SKM-1 treated with dmso at 0.1 percent for 144 hours (cell line): ENCODE measurements around the gene SWT1.

Experiments used
- DNase-seq: peaks from one replicate; lab custom pipeline; 2025; ENCODE audit not compliant: unreplicated experiment; lab: John Stamatoyannopoulos, UW

Gene SWT1, protein sequence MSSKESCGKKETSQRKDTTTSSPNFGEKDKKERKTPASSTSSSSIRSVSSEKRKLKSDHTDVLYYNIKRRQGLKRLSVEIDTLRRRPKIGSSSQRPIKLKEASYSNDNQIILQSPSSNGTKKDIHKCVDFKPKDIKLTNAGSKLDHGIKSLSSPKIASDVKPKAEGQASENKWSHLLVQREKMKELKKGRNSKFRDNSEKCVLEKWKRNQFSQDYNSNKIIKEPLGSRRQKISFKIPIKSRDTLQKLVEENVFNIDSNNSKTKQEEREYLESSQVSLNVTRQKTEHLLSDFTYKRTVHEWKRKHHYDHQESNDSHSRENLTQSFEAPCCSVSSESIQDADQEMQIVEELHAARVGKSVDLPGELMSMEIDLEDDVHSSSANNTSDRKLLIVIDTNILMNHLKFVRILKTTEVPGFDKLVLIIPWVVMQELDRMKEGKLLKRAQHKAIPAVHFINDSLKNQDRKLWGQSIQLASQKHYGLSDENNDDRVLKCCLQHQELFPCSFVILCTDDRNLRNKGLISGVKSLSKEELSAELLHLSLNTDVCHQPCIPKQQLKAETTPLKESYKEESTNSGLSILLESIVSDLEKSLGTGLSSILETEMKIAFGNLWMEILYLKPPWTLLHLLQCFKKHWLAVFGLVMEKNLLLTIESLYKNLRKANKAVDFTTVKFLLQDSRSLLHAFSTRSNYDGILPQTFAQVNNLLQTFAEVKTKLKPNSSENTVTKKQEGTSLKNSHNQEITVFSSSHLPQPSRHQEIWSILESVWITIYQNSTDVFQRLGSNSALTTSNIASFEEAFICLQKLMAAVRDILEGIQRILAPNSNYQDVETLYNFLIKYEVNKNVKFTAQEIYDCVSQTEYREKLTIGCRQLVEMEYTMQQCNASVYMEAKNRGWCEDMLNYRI

DNA sequence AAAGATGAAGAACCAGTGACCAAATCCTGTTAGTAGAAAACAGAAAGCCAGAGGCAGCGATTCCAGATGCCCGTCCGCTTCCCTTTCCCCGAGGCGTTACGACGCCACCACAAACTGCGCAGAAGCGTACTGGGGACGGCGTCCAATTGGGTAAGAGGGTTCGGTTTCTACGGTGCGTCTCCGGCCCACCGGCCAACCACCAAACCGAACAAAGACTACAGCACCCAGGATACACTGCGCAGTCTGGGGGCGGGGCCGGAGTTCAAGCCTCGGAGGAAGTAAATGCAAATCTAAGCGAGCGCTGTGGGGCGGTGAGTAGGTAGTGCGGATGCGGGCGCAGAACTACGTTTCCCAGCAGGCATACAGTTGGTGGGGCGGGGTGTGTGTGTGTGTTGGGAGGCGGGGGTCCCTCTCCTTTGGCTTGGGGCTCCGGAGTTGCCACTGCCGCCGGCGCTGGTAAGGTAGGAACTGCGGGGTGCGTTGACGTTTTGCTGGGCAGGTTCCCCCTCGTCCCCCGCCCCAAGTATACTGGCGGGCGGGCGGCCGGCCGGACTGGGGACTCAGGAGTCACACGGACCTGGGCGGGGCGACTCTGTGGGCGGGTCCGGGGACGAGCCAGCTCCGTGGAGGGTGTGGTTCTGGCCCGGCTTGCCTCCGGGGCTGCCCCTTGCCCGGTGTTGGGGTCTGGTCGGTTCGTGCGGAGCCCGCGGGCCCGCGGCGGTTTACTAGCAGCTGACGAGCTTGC lies at the start of gene SWT1, which contains the start of gene TRMT1L:
SWT1 (plus strand) TSS at position 314 of the 745 bp plus-strand sequence. CDS start 3,675 bp downstream, outside the sequence.
TRMT1L (minus strand) TSS at position 100 of the 745 bp plus-strand sequence. CDS start 241 bp downstream, outside the sequence.
- peak; percentile 100 for DNase-seq

DNA sequence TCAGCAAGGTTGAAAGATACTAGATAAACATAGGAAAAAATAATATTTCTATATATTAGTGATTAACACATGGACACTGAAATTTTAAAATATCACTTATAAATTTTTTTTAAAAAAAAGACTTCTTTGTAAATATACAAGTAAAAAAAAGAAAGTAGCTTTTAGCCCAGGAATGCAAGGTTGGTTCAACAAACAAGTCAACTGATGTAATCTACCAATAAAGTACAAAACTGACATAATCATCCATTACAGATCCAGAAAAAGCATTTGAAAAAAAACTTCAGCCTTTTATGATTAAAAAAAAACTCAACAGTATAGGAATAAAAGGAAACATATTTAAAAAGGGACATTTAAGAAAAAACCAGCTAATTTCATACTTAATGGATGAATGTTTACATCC lies 48.6 kb upstream of the SWT1 start:
- no peak for DNase-seq

DNA sequence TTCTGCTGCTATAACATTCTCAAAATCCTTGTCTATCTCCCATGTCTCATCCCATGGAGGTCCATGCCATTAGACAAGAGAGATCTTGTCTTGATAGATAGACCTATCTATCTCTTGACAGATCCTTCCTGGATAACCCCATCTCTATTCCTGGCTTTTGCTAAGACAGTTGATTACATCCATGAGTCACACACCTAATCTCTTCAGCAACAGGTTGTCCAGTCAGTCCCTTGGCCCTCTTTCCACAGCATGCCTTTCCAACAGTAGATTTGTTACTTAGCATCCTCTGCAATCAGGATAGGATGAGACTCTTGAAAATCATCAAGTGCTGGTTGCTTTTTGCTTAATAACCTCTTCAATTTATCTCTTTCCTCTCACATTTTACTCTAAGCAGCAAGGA lies 46.8 kb upstream of the SWT1 start:
- no peak for DNase-seq

DNA sequence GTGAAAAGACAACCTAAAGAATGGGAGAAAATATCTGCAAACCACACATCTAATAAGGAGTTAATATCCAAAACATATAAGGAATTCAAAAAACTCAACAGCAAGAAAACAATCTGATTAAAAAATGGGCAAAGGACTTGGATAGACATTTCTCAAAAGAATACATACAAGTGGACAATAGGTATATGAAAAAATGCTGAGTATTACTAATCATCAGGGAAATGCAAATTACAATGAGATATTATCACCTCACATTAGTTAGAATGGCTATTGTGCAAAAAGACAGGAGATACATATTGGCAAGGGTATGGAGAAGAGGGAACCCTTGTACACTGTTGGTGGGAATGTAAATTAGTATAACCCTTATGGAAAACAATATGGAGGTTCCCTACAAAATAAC lies 45.1 kb upstream of the SWT1 start:
- no peak for DNase-seq

DNA sequence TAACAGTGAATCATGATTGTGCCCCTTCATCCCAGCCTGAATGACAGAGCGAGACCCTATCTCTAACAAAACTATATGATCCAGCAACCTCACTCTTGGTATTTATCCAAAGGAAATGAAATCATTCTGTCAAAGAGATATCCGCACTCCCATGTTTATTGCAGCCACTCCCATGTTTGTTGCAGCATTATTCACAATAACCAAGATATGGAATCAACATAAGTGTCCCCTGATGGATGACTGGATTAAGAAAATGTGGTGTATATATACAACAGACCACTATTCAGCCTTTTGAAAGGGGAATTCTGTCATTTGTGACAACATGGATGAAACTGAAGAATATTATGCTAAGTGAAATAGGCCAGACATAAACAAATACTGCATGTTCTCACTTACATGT lies 44.6 kb upstream of the SWT1 start:
- no peak for DNase-seq

DNA sequence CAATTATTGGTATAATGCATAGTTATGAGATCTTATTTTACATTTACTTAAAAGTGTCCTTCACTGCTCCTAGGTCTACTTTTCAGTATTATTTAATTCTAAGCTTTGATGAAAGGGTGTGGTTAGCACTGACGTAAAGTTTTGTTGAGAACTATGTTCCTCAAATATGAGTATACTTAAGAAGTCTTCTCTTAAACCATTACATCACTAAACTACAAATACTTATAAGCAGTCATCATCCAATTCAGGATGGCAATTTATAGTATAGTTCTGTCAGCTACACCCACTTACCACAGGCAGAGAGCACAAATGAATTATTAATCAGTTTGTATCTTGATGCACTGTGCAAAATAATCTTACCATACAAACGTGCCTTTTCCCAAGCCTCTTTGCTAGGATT lies 27.3 kb upstream of the SWT1 start:
- DNase-seq: no peak

DNA sequence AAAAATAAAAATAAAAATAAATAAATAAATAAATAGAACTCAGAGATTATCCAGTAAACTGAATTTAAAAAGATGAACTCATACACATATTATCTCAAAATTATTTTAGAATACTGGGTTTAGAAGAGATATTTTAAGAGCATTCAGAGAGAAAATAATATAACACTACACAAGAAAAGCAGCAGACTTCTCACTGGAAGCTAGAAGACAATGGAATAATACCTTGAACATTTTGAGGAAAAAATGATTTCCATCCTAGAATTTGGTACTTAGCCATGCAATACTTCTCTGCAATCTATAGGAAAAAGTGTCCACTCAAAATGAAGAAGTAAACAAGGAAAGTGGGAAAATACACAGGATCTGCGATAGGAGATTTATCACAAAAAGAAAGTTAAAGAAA lies 24.4 kb upstream of the SWT1 start:
- DNase-seq: no peak

DNA sequence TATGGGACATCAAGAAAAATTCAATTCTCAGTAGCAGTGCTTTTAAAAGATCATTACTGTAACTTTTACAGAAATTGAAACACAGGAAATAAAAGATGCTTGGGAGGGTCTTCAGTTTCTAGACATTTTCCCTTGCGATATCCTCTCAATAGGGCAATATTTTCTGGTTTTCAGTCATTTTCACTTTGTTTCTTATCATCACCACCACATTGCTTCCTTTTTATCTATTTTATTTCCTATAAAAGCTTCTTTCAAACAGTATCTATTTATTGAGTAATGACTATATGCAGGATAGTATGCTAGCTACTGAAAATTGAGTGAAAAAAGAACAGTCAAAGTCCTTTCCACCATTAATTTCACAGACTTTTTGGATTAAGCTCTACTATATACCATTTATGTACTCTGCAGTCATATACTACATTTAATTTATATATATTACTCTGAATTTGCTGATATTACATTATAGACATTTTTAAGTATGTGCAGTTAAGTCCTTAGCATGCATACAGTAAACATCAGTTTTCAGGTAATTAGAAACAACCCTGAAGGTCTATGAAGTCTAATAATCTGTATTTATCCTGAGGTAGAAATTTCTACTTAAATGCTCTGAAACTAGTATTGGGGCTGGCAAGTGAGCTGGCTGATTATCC lies 18.9 kb upstream of the SWT1 start:
- DNase-seq: no peak

DNA sequence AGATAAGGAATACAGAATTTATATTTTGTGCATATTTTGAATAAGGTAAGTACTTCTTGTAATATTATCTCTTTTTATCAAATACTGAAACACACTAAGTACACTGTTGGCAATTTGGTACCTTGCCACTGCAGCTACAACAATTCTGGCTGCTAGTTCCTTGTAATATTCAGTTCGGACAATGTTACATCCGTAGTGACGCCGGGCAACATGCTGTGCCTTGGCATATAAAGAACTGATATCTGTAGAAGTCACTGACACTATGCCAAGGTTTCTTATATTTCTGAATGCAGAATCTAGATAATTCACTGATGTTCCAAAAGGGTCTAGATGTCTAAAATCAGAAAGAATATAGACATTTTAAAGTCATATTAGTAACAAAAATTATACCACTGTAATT lies 17.7 kb upstream of the SWT1 start:
- no peak for DNase-seq

DNA sequence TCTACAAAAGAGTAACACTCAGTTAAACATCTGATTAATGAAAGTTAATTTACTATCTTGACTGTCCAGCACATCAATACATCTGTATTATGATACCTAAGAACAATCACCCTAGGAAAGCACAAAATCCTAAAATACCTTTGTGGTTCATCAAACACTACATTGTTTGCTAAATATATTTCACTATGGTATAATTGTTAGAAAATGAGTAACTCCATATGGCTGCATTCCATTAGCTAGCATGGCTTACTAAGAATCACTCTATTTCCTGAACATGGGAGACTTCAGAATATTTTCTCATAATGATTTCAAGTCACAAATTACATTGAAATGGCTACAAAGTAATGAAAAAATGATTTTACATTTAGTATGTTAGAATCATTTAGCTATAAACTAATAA lies 12.7 kb upstream of the SWT1 start:
- no peak for DNase-seq

DNA sequence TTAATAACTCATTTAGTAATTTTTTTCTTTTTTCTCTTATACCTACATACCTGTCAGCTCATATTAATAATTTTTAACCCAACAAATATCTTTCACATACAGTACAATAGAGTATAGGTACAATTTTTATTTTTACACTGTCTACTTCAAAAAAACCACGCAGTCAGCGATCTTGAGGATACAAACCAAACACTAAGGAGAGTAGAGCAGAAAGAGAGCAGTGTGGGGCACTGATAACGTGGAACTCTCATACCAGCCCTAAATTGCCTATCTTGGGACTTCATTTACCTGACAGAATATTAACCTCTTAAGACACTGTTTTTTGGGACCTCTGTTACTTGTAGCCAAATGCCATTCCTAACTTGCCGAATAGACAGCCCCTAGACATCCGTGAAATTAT lies 5.8 kb upstream of the SWT1 start:
- DNase-seq: no peak

DNA sequence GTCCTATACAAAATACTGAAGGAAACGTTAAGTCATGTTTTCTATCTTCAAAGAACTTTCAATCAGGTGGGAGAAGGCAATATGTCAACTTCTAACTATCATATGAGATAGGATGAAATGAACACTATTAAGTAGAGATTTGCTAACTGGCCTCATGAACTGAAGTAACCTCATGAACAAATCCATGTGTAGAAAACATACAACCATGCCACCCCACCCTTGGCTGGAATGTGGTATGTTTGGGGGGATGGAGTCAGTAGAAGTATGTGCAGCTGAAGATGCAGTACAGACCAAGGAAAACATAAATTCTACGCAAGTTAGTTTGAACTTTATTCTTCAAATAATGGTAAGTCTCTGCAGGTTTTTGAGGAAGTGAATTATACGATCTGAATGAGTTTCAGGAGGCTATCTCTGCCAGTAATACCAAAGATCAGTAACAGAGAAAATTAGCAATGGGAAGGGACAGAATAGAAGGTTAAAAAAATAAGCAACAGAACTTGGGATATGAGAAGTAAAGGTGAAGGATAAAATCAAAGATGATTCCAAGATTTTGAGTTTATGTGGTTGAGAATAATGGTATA lies 4.7 kb upstream of the SWT1 start:
- DNase-seq: no peak

DNA sequence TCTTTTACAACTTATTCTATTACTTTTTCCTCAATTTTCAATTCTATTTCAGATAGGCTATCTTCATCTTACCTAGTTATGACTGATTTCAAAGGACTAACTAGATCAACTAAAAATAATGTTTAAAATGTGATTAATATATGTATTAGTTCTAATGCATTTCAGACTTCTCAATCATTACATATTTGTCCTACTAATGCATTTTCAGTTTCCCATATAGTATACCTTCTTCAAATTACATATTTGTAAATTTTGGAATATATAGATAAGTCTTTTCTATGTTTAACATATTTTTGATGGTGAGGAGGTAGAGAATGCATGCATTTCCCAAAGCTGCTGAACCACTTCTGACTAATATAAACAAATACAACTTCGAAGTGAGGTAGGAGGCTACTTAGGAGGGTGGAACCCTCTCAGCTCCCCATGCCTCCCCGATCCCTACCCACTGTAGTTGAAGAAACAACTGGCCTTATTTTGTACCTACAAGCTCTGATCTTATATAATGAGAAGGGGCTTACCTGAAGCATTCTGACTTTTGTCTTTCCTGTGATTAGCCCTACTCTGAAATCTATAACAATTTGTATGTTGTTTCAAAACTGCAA lies 2.0 kb upstream of the SWT1 start:
- no peak for DNase-seq

DNA sequence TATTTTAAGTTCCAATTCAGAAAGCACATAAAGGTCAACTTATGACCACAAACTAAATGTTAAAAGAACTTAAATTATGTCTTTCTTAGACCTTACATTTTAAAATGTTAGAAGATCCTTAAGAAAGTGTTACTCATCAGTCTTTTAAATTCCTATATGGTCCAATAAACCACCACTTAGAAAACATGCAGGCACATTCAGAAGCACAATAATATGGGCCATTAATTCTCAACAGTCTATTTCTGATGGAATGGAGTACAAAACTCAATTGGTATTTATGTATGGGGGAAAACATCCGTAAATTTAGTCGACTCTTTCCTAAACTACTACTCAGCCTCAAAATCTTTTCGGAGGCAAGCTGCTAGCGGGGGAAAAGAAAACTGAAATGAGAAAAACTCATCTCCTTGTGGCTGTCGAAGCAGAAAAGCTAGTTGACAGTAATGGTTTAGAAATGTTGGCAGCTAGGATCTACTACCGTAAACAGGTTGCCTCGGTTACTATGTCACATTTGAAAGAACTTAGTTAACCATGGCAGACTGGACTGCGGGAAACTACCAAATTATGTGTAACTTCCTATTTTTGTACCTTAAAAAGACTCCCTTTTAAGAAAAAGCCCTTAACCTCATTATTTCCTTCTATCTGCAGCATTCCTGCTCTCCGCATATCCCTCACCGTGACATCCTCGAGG lies 1.2 kb upstream of the SWT1 start:
- DNase-seq: peak; percentile 53

DNA sequence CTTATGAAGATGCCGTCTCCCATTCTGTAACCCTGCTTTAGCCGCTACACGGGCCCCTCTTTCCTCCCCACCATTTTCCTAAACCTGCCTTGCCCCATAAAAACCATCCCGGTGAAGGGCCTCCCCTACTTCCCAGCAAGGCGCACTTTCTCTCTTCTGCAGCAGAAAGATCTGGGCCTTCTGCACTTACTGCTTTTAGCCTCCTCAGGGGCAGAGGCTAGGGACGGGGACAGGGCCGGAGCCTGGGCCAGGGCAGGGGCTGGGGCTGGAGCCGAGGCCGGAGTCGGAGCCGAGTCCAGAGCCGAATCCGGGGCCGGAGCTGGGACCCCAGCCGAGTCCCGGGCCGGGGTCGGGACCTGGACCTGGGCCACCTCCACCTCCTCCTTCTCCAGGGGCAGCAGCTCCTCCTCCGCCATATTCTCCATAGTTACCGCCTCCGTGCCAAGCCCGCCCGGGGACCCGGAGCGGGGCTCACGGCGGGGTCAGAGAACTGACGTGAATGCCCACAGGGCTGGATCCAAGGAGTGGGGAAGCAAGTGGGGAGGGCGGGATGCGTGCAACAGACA lies 596 bp upstream of the SWT1 start:
- DNase-seq: peak; percentile 77

DNA sequence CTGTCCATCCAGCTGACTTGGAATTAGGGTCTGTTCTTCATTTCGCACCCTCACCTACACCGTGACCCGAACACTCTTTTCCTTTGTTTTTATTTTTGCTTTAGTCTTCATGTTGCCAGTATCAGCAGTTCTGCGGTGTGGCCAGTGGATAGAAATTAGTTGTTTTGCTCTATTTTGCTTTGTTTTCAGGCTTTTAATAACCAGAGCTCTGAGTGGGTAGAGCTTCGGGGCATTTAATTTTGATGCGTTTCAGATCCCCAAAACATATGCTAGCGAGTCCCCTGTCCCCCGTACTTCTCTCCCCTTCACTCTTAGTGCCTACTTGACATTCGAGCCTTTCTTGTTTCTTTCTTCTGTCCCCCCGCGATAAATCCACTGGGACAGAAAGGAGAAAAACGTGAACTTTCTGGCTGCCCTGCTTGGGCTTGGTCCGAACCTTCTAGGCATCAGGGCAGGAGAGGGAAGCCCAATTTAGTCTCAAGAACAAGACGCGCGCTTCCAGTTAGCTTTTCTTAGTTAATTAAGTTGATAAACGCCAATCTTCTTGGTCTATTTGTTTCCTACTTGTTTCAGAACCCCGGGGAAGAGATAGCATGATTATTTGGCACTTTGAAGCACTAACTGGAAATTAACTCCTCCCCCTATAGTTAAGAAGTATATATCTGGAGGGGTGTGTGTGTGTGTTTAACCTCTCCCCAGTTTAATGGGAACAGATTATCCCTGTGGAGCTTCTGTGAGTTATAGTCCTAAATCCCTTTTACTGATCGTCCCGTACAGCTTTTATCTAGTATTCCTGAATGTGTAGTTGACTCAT lies 839 bp downstream of the SWT1 start:
- no peak for DNase-seq

DNA sequence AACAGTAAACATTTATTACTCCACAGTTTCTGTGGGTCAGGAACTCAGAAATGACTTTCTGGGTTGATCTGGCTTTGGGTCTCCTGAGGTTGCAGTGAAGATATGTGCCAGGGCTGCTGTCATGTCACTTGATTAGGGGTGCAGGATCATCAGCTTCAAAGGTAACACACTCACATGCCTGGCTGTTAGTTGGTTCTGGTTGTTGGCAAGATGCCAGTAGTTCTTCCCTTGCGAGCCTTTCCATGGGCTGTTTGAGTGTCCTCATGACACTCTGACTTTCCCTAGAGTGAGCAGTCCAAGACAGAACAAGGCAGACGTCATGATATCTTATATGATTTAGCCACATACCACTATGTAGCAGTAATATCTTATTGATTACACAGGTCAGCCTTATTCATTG lies 1.8 kb downstream of the SWT1 start:
- no peak for DNase-seq

DNA sequence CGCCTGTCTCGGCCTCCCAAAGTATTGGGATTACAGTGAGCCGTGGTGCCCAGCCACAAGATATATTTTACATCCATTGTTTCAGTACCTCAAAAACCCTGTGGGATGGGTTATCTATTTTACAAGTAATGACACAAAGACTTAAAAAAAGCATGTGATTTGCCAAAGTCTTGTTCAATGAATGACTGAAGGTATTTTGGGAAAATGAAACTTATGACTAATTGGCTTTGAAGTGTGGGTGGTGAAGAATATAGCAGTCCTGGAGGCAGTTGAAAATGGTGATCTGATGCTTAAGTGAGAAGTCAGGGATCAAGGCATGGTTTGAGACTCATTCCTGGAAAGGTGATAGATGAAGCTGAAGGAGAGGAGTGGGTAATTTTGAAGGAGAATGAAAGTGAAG lies 3.0 kb downstream of the SWT1 start:
- DNase-seq: no peak
